Activated CD8-positive, alpha-beta memory T cell treated with anti-CD3 and anti-CD28 coated beads for 48 hours (primary cell): Measurements from ENCODE around the gene PCDHGA3.
"Not testable (repeated sequence)": the region's sequence is repeated elsewhere in the genome, so short reads cannot be mapped to it uniquely, and the experiment has no call there.

ENCODE experiments used
- DNase-seq, 3 experiments: peaks; one replicate each; pipeline ENCODE4 v3.0.0-alpha.2; 2020; ENCODE audit warnings: low read depth in 2 of 3, low spot score in 2 of 3

PCDHGA3 gene

GRCh38 chr5:141382469-141383294, 39.1 kb downstream of the PCDHGA3 start, which contains the start of gene PCDHGA7:
TSS of gene PCDHGA7 (plus strand) at chr5:141382742. CDS start at chr5:141382900, 158 bp downstream.
- DNase-seq: no peak

GRCh38 chr5:141383345-141383744, 39.7 kb downstream of the PCDHGA3 start:
- DNase-seq: no peak

GRCh38 chr5:141384471-141385267, 41.0 kb downstream of the PCDHGA3 start:
- no peak for DNase-seq

- DNase-seq: not testable (repeated sequence)
These were observed 44.1 kb downstream of the PCDHGA3 start, which contains the start of gene PCDHGB4 for GRCh38 chr5:141387557-141388311. TSS of gene PCDHGB4 (plus strand) at chr5:141387698. CDS start at chr5:141387885, 187 bp downstream.

- DNase-seq: no peak
These were observed 45.0 kb downstream of the PCDHGA3 start for GRCh38 chr5:141388661-141389060.

- no peak for DNase-seq
These were observed 45.8 kb downstream of the PCDHGA3 start for GRCh38 chr5:141389153-141390042.

GRCh38 chr5:141392429-141393198, 49.0 kb downstream of the PCDHGA3 start, which contains the start of gene PCDHGA8:
TSS of gene PCDHGA8 (plus strand) at chr5:141392633. CDS start at chr5:141392814, 181 bp downstream.
- DNase-seq: no peak

GRCh38 chr5:141393267-141393666, 49.6 kb downstream of the PCDHGA3 start:
- no peak for DNase-seq

GRCh38 chr5:141394401-141395187, 51.0 kb downstream of the PCDHGA3 start:
- DNase-seq: not testable (repeated sequence)
